HG03575 (cell line): ENCODE results near the gene VRK2.
"Not testable (repeated sequence)": the region's sequence is repeated elsewhere in the genome, so short reads cannot be mapped to it uniquely, and the experiment has no call there.

ENCODE experiments used
- ATAC-seq: cut with Tn5 transposase; IDR thresholded peaks from one replicate; pipeline ENCODE4 v1.9.1; 2021; ENCODE audit not compliant: unreplicated experiment, insufficient number of reproducible peaks, low FRiP score; ENCODE audit errors: extremely low read depth

Gene VRK2

GRCh38 chr2:58140508-58141072 is 94.0 kb downstream of the VRK2 start:
- no peak for ATAC-seq

GRCh38 chr2:58145769-58146168 is 99.2 kb downstream of the VRK2 start:
- ATAC-seq, result not testable (repeated sequence)

- no peak for ATAC-seq
Observed at GRCh38 chr2:58146707-58147106, 100.1 kb downstream of the VRK2 start.

- ATAC-seq, result no peak
Observed at GRCh38 chr2:58155160-58155778, 108.7 kb downstream of the VRK2 start.

- ATAC-seq, result no peak
Observed at GRCh38 chr2:58156780-58157179, 110.2 kb downstream of the VRK2 start.

GRCh38 chr2:58157754-58158153 is 111.1 kb downstream of the VRK2 start:
- ATAC-seq, result no peak

GRCh38 chr2:58158481-58158880 is 111.9 kb downstream of the VRK2 start:
- no peak for ATAC-seq

- no peak for ATAC-seq
Observed at GRCh38 chr2:58163913-58164312, 117.3 kb downstream of the VRK2 start.

GRCh38 chr2:58168130-58168529 is 121.5 kb downstream of the VRK2 start:
- ATAC-seq, result not testable (repeated sequence)

GRCh38 chr2:58169845-58170244 is 123.2 kb downstream of the VRK2 start:
- not testable (repeated sequence) for ATAC-seq

- not testable (repeated sequence) for ATAC-seq
Observed at GRCh38 chr2:58170334-58170933, 123.8 kb downstream of the VRK2 start.

GRCh38 chr2:58171831-58172230 is 125.2 kb downstream of the VRK2 start:
- ATAC-seq, result not testable (repeated sequence)

- ATAC-seq, result not testable (repeated sequence)
Observed at GRCh38 chr2:58177187-58177586, 130.6 kb downstream of the VRK2 start.

- not testable (repeated sequence) for ATAC-seq
Observed at GRCh38 chr2:58180175-58180574, 133.6 kb downstream of the VRK2 start.

GRCh38 chr2:58180635-58181034 is 134.0 kb downstream of the VRK2 start:
- ATAC-seq, result no peak

GRCh38 chr2:58182527-58182926 is 135.9 kb downstream of the VRK2 start:
- no peak for ATAC-seq

- ATAC-seq, result no peak
Observed at GRCh38 chr2:58186501-58186900, 139.9 kb downstream of the VRK2 start.

- ATAC-seq, result not testable (repeated sequence)
Observed at GRCh38 chr2:58187022-58187421, 140.4 kb downstream of the VRK2 start.

- ATAC-seq, result no peak
Observed at GRCh38 chr2:58194458-58194857, 147.9 kb downstream of the VRK2 start.

- no peak for ATAC-seq
Observed at GRCh38 chr2:58195662-58196061, 149.1 kb downstream of the VRK2 start.
